Measurements from ENCODE around the gene UAP1L1. TPM values are rescaled to one million over a fixed set of nuclear protein-coding genes. Genes with fewer than 3 reads are reported as not detected.

The UAP1L1 gene
- total RNA-seq, 1 experiment from 2014 or later: 17.6 TPM

DNA sequence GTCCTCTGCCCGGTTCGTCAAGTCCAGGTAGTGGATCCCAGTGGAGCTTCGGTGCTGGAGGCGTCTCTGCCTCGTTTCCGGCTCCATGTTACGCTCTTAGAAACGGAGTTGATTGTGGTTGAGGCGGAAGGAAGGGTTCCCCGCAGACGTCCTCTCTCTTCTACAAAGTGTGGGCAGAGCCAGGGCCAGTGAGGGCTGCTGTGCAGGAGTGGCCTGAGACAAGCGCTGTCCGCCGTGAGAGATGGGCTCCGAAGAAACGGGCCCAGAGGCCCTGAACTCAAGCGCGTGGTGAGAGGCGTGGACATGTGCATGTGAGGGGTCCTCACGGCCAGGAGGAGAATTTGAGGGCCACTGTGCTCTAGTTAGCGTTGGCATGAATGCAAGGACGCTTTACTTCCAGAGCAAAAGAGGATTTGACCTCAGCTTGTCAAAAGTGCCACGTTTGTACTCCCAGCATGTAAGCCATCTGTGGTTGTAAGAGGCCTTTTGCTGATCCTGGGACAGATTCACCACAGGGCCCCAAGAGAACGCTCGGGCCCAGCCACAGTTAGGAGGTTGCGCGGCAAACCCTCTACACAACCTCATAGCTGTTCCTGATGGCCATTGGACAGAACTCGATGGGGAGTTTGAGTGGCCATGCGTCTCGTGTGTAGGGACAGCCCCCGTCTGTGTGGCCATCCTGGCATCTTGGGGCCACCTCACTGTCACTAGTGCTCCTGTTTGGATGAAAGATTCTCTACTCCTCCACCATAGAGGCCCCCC lies 19.6 kb downstream of the UAP1L1 start:
- DNase-seq (ENCODE audit: low read depth): no peak

DNA sequence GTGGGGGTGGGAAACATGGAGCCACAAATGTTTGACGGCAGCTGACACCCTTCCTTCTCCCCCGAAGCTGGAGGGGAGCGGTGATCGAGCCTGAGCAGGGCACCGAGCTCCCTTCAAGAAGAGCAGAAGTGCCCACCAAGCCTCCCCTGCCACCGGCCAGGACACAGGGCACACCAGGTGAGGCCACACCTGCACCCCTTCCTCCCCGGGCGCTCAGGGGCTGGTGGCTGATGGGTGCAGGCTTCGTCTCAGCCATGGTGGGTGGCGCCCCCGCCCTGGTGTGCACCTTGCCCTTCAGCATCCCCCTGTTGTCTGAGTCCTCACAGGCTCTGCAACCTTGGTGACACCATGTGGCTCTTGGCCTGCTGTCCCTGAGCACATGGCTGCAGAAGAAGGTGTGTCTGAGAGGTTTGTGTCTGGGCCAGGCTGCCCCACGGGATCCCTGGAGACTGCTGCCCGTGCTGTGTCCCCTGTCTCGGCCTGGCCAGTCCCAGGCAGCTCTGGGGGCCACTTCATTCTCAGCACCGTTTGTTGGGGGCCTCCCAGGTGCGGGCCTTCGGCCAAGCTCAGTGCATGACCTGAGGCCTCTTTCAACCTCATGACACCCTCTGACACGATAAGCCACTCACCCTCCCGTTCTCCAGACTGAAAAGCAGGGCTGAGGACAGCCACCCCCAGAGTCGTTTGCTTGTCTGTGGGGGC lies 20.6 kb downstream of the UAP1L1 start:
- DNase-seq (ENCODE audit: low read depth): no peak

DNA sequence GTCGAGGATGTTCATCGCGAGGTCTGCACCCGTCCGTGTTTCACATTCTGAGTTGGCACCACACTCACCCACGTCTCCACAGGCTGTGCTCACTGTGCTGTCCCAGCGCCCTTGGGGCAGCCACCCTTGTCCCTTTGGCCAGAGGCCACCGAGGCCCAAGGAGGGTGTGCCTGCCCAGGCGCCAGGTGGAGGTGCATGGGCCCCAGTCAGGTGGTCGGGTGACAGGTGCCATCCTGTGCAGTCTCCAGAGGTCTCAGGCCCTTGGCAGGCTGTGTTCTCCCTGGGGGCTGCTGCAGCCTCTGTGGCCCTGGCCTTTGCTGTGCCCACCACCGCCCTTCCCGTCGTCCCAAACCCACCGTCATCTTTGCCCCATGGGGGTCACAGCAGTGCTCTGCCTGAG lies 21.9 kb downstream of the UAP1L1 start:
- no peak for DNase-seq (ENCODE audit: low read depth)

DNA sequence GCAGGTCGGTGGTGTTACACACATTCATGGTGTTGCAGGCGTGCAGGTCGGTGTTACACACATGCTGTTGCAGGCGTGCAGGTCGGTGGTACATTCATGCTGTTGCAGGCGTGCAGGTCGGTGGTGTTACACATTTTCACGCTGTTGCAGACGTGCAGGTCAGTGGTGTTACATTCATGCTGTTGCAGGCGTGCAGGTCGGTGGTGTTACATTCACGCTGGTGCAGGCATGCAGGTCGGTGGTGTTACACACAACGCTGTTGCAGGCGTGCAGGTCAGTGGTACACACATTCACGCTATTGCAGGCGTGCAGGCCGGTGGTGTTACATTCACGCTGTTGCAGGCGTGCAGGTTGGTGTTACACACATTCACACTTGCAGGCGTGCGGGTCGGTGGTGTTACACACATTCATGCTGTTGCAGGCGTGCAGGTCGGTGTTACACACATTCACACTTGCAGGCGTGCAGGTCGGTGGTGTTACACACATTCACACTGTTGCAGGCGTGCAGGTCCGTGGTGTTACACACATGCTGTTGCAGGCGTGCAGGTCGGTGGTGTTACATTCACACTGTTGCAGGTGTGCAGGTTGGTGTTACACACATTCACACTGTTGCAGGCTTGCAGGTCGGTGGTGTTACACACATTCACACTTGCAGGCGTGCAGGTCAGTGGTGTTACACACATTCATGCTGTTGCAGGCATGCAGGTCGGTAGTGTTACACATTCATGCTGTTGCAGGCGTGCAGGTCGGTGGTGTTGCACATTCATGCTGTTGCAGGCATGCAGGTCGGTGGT lies 26.1 kb downstream of the UAP1L1 start:
- no peak for DNase-seq (ENCODE audit: low read depth)

DNA sequence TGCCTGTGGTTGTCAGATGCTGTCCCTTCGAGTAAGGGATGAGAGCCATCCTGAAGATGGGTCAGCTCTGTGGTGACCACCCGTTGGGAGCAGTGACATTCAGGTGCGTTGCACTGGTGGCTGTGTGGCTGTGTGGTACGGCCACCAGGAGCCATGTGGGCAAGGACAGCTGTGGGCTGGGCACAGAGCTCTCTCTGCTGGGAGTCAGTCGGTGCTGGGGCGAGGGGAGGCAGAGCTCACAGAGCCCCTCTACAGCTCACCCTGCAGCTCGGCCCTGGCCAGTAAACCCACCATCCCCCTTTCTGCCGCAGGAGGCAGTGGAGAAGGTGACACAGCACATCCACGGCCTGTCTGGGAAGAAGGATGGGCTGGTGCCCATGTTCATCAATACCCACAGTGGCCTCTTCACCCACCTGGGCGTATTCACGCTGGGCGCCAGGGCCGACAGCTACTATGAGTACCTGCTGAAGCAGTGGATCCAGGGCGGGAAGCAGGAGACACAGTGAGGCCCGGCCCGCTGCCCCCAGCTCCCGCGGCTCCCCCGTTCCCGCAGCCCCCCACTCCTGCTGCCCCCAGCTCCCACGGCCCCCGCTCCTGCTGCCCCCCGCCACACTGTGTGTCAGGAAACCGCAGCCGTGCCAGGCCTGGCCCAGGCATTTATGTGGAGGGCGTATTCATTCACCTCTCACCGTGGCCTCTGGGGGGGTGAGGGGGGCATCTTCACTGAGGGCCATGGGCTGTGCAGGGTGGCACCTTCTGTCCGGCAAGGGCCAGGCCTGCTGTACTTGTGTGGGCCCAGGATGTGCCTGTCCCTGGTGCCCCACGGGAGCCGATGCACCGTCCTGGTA lies 28.7 kb downstream of the UAP1L1 start:
- no peak for DNase-seq (ENCODE audit: low read depth)

DNA sequence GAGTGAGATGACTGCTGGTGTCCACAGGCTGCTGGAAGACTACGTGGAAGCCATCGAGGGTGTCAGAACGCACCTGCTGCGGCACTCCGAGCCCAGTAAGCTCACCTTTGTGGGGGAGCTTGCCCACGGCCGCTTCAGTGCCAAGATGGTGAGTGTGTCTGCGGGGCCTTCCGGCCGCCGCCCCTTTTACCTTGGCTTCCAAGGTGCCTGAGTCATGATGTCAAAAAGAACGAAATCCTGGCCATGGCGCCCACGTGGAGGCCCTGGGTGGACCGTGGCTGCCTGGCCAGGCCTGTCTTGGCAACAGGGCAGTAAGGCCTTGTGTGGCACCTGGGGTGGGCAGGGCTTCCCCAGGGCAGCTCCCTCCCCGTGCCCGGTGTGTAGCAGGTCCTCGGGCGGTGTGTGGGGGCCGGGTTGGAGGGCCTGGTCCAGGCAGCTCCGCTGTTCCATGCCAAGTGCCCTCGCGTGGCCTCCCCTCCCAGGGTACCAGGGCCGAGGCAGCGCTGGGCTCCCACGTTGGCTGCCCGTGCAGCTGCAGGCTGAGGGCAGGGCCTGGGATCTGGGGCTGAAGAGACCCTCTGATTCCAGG lies 29.4 kb downstream of the UAP1L1 start:
- no peak for DNase-seq (ENCODE audit: low read depth)

DNA sequence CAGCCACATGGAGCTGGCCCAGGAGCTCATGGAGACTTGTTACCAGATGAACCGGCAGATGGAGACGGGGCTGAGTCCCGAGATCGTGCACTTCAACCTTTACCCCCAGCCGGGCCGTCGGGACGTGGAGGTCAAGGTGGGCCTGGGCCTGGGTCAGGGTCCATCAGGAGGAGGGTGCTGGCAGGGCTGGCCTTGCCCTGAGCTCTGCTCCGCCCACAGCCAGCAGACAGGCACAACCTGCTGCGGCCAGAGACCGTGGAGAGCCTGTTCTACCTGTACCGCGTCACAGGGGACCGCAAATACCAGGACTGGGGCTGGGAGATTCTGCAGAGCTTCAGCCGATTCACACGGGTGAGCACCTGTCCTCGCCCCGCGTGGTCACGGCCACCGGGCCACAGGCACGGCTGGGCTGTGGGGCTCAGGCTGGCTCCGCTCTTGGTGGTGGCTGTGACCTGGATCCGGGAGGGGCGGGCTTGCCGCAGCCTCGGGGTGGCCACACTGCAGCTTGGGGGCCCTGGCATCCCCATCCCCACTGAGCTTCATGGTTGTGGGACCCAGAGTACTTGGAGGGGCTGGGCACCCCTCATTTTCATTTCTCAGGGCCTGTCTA lies 30.1 kb downstream of the UAP1L1 start:
- no peak for DNase-seq (ENCODE audit: low read depth)

DNA sequence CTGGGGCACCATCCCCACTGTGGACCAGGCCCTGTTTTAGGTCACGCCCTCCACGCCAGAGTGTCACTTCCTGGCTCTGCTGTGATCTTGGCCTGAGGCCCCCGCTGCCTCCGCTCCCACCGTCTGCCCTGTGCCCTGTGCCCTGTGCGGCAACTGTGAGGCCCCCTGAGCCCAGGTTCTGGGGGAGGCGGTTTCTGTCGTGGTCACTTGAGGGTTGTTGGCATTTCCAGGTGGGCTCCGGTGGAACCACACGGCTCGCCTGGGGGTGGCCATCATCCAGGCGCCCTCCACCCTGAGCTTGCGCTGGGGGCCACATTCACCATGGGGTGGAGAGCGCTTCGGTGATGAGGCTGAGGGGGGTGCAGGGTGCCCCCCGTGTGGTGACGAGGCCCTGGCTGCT lies 30.7 kb downstream of the UAP1L1 start:
- no peak for DNase-seq (ENCODE audit: low read depth)

DNA sequence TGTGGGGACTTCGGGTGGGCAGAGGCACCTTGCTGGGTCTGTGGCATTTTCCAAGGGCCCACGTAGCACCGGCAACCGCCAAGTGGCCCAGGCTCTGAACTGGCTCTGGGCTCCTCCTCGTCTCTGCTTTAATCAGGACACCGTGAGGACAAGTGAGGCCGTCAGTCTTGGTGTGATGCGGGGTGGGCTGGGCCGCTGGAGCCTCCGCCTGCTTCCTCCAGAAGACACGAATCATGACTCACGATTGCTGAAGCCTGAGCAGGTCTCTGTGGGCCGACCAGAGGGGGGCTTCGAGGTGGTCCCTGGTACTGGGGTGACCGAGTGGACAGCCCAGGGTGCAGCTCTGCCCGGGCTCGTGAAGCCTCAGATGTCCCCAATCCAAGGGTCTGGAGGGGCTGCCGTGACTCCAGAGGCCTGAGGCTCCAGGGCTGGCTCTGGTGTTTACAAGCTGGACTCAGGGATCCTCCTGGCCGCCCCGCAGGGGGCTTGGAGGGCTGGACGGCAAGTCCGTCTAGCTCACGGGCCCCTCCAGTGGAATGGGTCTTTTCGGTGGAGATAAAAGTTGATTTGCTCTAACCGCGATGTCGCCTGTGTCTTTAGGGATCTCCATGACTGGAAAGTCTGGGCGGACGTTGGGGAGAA lies 31.4 kb downstream of the UAP1L1 start:
- no peak for DNase-seq (ENCODE audit: low read depth)

DNA sequence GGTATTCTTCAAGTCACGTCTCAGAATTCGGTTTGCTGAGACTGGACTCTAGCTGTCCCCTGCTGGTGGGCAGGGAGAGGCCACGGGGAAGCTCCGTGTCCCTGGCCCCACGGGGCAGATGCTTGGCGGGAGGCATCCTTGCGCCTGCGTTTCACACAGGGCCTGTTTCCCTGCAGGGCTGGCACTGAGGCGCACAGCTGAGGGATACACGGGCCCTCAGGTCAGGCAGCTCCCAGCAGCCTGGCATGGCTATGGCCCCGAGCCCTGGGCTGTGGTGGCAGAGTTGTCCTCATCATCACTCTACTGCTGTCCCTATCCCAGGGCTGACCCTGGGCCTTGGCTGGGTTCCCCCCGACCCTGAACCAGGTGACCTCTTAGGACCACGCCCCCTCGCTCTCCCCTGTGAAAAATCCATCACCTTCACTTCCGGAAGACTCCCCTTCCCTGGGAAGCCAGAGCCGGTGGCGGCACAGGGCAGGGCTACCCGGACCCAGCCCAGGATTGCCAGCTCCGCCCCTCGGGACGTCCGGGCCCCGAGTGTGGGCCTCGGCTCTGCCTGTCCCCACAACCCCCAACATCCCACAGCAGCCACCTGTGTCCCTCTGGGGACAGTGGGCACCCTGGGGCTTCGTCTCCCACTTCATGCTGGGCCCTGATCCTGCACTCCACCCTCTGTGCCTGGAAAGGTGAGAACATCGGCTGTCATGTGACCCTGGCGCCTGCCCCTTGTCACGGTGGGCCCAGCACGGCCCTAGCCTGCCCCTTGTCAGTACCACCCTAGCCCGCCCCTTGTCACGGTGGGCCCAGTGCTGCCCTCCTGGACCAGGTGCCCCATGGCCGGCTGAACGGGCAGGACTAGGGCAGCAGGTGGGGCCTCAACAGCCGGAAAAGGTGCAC lies 32.2 kb downstream of the UAP1L1 start:
- no peak for DNase-seq (ENCODE audit: low read depth)

DNA sequence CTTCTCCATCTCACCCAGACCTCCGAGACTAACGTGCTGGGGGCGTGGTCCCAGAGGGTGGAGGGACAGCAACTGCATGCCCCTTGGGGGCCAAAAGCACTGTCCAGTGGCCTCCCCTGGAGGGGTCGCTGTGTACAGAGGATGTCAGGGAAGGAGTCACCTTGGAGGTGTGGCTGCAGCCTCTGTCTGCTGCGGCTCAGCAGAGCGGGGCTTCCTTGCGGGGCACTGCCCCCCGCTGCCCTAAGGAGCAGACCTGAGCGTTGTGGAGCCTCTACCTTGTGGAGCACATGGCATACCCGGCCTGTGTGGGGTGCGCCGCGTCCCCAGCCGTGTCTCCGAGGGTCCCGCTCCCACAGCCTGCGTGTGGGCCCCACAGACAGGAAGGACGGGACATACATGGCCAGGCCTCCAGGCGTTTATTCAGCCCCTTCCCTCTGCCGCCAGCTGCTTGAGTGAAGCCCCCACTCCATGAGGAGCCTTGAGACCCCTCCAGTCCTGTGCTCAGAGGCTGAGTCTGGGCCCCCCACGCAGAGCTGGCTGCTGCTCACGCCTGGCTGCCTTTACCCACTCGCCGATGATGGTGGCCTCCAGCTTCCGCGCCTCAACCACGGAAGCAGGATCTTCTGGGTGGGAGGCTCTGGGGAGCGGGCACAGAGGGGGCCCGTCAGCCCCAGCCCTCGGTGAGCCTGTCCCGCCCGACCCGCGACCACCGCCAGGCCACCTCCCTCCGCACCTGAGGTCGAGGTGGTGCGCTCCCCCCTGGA lies 33.0 kb downstream of the UAP1L1 start:
- DNase-seq (ENCODE audit: low read depth): no peak

DNA sequence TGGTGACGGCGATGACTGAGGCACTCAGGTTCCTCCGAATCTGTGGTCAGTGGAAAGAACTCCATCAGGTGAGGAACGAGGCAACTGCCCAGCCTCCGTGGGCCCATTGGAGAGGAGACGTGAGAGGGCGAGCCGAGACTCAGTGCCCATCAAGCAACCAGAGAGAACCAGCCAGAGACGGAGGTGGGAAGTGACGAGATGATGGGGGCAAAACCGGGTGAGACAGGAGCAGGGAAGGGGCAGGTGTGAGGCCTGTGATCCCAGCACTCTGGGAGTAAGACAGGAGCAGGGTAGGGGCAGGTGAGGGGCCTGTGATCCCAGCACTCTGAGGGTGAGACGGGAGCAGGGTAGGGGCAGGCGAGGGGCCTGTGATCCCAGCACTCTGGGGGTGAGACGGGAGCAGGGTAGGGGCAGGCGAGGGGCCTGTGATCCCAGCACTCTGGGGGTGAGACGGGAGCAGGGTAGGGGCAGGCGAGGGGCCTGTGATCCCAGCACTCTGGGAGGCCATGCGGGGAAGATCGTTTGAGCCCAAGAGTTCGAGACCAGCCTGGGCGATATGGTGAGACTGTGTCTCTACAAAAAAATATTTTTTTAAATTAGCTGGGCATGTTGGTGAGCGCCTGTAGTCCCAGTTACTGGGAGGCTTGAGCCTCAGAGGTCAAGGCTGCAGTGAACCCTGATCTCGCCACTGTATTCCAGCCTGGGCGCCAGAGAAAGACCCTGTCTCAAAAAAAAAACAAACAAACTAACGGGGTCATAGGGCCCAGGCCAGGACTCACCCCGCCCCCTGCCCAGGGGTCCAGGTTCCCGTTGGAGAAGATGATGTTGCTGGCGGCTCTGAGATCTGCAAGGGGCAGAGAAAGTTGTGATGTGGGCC lies 33.8 kb downstream of the UAP1L1 start:
- no peak for DNase-seq (ENCODE audit: low read depth)

DNA sequence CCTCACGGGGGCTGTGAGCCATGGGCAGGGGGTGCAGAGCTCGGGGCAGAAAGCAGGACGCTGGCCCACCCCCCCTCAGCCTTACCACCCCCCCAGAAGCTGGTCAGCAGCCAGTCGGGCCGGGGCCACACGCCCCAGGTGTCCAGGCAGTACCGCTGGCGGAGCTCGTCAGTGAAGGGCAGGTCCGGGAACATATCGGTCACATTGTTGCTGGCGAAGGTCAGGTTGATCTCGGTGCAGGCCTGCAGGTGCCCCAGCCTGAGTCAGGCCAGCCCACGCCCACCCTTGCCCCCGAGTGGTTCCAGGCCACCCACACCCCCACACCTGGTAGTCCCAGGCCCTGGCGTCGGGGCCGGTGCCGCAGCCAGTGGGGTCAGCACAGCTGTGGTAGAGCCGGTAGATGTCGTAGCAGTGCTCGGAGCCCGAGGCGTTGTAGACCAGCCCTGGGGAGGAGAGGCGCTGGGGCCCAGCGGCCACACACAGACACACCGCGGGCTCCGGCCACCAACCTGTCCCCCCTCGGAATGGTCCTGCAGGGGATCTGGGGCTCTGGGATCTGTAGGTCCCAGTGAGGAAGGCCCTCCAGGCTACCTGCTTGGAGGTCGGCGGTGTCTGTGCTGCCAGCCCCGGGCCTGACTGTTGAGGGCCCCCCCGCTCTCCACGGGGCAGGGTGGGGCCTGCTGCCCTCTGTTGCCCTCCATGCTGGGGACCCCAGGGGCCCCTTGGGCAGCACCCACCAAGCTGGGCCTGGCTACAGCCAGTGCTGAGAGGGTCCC lies 34.7 kb downstream of the UAP1L1 start:
- DNase-seq (ENCODE audit: low read depth): no peak

DNA sequence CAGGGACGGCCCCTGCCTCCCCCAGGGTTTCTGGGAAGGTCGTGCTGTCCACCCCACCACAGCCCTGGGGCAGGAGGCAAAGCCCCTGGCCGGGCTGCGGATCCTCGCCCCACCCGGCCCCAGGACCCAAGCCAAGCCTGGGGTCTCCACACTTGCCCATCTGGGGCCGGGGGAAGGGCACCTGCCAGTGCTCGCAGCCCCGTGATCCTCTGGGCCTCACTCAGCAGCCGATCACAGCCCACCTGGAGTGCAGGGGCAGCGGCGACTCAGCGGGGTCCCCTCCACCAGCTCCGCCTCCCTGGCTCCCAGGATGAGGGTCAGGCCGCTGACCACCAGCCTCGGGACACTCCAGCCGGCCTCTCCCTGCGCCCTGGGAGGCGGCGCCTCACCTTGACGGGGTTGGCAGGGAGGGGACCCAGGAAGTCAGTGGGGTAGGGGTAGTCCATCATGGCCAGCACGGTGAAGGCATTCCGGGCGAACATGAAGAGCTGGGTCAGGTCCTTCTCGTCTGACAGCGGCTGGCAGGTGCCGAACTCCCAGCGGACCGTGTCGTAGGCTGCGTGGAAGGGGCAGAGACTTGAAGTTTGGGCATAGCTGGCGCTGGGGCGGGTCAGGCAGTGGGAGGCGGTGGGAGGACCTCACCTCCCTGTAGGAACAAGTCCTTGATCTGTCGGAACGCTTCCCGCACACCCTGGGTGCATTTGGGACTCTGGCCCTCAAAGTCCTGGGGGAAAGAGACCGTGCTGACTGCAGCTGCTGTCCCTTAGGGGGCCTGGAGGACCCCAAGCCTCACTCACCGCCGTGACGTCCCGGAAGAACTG lies 35.5 kb downstream of the UAP1L1 start:
- DNase-seq (ENCODE audit: low read depth): no peak

DNA sequence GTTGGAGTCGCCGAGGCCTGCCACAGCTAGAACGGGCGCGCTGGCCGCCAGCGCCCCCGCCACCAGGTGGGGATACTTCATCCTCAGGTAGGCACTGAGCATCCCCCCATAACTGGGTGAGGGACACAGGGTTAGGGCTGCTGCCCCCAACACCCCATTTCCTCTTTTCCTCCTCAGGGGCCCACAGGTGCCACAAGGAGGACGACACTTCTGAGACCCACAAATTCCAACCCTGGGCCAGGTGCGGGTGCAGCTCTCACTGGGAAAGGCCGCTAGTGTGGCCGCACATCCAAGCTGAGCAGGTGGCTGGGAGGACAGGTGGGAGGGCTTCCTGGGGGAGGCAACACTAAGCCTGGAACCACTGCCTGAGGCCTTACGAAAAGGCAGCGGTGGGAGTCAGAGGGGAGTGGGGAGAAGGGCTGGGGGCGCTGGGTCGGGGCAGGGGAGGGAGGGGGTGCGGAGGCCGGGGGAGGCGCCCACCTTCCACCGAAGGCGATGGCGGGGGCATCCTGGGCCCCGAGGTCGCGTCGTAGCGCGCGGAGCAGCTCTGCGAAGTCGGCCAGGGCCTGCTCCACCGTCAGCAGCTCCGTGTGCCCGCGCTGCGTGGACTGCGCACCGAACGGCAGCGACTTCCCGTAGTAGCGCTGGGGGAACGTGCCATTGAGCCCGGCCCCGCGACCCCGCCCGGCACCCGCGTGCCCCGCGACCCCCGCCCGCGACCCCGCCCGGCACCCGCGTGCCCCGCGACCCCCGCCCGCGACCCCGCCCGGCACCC lies 36.3 kb downstream of the UAP1L1 start:
- DNase-seq (ENCODE audit: low read depth): no peak

Data from LHCN-M2 (cell line).